Stimulated activated CD4-positive, alpha-beta T cell treated with anti-CD3 and anti-CD28 coated beads, Interleukin-4, amount 100 ng/mL, for 48 hours (primary cell): ENCODE results near the gene FGFBP3.

Source experiments
- DNase-seq, 2 donors: peaks; one replicate each; pipeline ENCODE4 v3.0.0-alpha.2; 2020; ENCODE audit warnings: low read depth in 2 of 2

Gene FGFBP3

GRCh38 chr10:91856637-91857036 is 52.6 kb downstream of the FGFBP3 start:
- no peak for DNase-seq
